Measurements from ENCODE around the gene PTPRM.

DNA sequence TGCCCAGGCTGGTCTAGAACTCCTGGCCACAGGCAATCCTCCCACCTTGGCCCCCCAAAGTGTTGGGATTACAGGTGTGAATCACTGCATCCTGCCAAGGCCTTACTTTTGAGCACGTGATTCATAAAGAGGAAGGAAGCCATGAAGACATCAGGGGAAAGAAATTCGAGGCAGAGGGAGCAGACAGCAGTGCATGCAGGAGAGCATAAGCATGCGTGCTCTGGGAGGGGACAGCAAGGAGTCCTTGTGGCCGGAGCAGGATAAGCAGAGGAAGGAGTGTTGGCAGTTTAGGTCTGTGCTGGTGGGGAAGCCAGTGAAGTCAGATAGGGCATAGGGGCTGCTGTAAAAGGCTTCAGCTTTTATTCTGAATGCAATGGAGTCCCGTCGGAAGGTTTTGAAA lies 641.6 kb downstream of the PTPRM start:
- TF ChIP-seq, protein P1, sequence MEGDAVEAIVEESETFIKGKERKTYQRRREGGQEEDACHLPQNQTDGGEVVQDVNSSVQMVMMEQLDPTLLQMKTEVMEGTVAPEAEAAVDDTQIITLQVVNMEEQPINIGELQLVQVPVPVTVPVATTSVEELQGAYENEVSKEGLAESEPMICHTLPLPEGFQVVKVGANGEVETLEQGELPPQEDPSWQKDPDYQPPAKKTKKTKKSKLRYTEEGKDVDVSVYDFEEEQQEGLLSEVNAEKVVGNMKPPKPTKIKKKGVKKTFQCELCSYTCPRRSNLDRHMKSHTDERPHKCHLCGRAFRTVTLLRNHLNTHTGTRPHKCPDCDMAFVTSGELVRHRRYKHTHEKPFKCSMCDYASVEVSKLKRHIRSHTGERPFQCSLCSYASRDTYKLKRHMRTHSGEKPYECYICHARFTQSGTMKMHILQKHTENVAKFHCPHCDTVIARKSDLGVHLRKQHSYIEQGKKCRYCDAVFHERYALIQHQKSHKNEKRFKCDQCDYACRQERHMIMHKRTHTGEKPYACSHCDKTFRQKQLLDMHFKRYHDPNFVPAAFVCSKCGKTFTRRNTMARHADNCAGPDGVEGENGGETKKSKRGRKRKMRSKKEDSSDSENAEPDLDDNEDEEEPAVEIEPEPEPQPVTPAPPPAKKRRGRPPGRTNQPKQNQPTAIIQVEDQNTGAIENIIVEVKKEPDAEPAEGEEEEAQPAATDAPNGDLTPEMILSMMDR (IDR thresholded peaks at IDR 0.05; ENCODE audit: borderline replicate concordance, extremely low read depth, low read length, poor library complexity, severe bottlenecking) = no peak
- no peak for TF ChIP-seq EZH2 (IDR thresholded peaks at IDR 0.05; ENCODE audit: borderline replicate concordance, low read depth, low read length, severe bottlenecking)

Measured in DND-41 (cell line).